Ovary (tissue), 3 donors: ENCODE results near the gene RUFY4.

Experiments used
- CTCF ChIP-seq, 3 donors: fragments of 450-650 bp in 2 of 3; fragments of 200-600 bp in 1 of 3; IDR thresholded peaks; one replicate each; pipeline versions ENCODE4 v1.5.1 to v1.8.0; 2016 to 2022; ENCODE audit warnings: antibody characterized with exemption in 3 of 3, mild to moderate bottlenecking in 1 of 3
- EP300 ChIP-seq: sonication (generic); formaldehyde crosslinking; IDR thresholded peaks from one replicate; pipeline ENCODE4 v1.6.1; 2017; ENCODE audit warnings: antibody characterized with exemption
- POLR2A ChIP-seq: fragments of 450-650 bp; IDR thresholded peaks from one replicate; pipeline ENCODE4 v1.6.1; 2017; ENCODE audit warnings: antibody characterized with exemption, mild to moderate bottlenecking, moderate library complexity
- donor health status: DM: no; HTN: no; CAD: no.

GRCh38 chr2:218030409-218031195 is 38.5 kb upstream of the RUFY4 start:
- TF ChIP-seq EP300 (no peak), CTCF (IDR thresholded peaks at IDR 0.05) (no peak), POLR2A (no peak)
